HG02623 (cell line): ENCODE data around the gene SLC8A1.

Experiments used
- ATAC-seq: cut with Tn5 transposase; IDR thresholded peaks from one replicate; pipeline ENCODE4 v1.9.1; 2021; ENCODE audit warnings: moderate library complexity; ENCODE audit not compliant: unreplicated experiment

SLC8A1 gene

DNA sequence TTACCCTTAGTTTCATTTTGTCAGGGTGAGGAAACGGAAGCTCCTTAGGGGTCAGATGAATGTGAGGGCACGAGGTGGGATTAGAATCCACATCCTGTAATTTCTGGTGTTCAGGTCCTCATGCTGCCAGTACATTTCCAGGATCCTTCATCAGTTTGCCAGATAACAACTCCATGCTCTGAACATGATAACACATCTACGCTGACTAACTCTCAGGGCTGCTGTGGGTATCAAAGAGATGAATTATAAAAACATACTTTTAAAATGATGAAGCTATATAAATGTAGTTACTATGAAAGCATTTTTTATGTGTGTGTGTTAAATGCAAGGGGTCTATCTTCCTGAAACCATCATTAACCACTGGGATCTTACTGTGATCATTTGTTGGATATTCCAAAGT, 325.9 kb downstream of the SLC8A1 start:
- no peak for ATAC-seq

- ATAC-seq = no peak
These were observed 328.1 kb downstream of the SLC8A1 start for GRCh38 chr2:40123746-40124145.

- no peak for ATAC-seq
These were observed 328.6 kb downstream of the SLC8A1 start for GRCh38 chr2:40123326-40123725.

GRCh38 chr2:40120957-40121356, 330.9 kb downstream of the SLC8A1 start:
- no peak for ATAC-seq

- ATAC-seq = no peak
These were observed 331.9 kb downstream of the SLC8A1 start for GRCh38 chr2:40120026-40120425.

GRCh38 chr2:40118622-40119021, 333.3 kb downstream of the SLC8A1 start:
- ATAC-seq = no peak

DNA sequence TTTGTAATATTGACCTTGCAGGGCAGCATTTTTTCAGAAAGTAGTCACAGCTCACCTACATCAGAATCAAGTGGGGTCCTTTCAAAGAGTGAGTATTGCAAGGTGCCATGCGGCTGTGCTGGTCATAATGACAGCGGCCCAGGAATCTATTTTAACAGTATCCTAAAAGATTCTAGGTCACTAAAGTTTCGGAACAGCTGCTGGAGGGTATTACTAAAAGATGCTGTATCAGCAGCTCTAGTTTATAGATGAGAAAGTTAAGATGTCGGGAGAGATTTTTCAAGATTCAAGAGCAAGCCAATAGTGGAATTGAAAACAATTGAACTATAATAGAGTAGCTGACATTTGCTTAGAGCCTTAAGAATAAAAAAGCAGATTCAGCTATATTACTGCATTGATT, 336.0 kb downstream of the SLC8A1 start:
- no peak for ATAC-seq

- ATAC-seq = no peak
These were observed 336.5 kb downstream of the SLC8A1 start for GRCh38 chr2:40115348-40115747.

- ATAC-seq = no peak
These were observed 337.9 kb downstream of the SLC8A1 start for GRCh38 chr2:40113997-40114396.

DNA sequence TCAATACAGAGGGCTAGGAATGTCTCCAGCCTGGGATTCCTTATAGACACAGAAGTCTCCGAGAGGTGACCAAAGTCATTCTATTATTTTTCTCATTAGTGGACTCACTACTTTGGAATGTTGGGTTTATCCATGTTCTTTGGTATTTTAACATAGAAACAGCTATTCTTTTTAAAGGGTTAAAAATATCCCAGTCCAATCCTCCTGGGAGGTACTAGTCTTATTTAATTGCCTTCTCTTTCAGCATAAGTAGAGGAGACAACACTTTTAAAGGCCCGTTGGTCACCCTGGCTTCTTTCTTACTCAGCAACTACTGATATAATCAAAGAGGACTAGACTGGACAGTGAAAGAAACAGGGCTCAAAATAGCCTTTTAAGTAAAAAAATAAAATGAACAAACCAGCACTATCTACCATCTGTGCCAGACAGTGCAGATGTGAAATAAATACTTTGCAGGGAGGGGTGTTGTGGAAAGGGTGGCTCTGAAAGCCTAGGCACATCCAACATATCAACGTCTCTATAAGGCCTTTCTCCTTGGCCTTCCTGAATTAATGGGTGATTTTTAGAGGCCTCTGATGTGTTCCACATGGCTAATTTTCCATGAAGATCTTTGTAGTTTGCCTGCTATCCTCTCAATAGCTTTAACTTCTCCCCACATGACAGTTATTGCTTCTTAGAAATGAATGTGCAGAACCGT, 338.5 kb downstream of the SLC8A1 start:
- no peak for ATAC-seq

GRCh38 chr2:40109381-40109780, 342.5 kb downstream of the SLC8A1 start:
- no peak for ATAC-seq

GRCh38 chr2:40108851-40109250, 343.0 kb downstream of the SLC8A1 start:
- ATAC-seq = no peak

DNA sequence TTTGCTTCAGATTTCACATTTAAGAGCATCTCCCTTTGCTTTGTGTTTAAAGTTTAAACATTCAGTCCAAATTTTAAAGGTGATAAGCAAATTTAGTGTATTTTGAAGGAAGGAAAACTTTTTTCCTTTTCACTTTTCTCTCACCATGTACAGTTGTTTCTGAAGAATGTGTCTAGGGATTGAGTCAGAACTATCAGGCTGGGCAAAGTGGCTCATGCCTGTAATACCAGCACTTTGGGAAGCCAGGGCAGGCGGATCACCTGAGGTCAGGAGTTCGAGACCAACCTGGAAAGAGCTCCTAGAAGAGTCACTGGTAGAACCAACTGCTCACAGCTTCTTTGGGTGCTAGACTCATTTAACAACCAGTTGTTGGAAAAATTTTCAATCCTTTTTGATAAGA, 345.8 kb downstream of the SLC8A1 start:
- ATAC-seq = no peak

DNA sequence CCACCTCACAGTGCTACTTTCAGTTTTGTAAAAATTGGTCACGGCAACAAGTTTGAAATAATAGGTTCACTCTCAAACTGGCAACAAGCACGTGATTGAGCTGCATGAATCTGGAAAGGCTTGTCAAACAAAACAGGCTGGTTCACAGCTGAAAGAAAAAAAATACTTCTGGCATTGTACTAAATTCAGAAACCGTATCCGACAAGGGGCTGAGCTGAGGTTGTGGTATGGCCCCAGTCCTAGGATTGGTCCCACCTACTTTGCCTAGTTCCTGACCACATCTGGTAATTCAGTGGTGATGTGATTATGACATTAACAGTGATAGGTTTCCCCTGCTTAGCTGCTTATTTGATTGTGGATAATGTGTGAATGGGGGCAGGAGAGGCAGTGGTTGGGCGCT, 346.3 kb downstream of the SLC8A1 start:
- ATAC-seq = no peak

DNA sequence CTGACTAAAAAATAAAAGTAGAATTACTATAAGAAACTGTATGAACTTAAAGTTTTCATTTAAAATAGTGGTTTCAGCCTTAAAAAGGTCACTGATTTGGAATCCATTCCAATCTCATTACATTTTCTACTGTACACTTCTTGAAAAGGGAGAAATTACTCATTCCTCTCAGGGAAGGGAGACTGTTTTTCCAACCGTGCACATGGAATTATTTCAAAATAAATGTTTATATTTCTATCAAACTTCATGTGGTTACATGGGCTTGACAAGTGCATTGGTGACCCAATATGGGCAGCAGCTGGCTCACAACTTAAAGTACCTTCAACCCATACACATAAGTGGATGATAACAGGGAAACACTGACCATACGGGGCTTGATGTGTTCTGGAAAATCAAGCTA, 348.3 kb downstream of the SLC8A1 start:
- no peak for ATAC-seq

DNA sequence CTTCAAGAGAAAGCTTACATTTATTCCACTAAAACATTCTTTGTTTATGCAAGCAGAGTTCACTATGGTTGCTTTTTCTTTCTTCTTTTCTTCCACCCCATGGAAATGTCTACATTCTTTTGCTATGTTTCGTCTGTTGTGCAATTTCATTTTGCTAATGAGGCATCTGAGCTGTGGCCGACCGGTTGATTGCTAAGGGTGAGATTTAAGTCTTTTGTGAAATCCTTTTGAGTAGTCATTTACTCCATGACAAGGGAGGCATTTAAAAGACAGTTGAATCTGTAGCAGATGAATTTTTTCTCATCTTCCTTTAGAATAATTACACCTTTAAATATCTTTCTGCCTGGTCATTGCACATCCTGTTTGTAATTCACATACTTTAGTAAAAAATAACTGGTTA, 348.7 kb downstream of the SLC8A1 start:
- ATAC-seq = no peak

- no peak for ATAC-seq
These were observed 349.4 kb downstream of the SLC8A1 start for GRCh38 chr2:40102447-40102846.

DNA sequence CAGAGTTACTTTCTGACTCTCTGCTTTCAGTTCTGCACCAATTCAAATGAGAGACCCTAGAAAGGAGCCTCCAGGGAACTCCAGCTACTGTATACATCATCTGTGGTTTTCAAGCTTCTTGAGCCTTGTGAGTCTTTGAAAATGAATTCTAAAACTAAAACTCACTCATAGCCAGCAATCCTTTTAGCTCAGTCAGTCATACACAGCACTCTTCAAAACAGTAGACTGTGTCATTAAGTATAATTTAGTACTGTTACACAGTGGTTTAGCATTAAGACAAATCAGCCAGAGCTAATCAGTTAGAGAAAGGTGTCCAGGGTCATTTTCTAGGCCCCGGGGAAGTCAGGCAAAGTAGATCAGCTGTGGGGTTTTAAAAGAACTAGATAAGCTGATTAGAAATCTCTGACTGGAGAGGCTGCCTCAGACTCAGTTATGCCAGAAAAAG, 350.7 kb downstream of the SLC8A1 start:
- peak; percentile 80 for ATAC-seq

GRCh38 chr2:40100676-40101075, 351.2 kb downstream of the SLC8A1 start:
- no peak for ATAC-seq

- ATAC-seq = no peak
These were observed 353.0 kb downstream of the SLC8A1 start for GRCh38 chr2:40098786-40099470.

- ATAC-seq = no peak
These were observed 354.1 kb downstream of the SLC8A1 start for GRCh38 chr2:40097691-40098385.

DNA sequence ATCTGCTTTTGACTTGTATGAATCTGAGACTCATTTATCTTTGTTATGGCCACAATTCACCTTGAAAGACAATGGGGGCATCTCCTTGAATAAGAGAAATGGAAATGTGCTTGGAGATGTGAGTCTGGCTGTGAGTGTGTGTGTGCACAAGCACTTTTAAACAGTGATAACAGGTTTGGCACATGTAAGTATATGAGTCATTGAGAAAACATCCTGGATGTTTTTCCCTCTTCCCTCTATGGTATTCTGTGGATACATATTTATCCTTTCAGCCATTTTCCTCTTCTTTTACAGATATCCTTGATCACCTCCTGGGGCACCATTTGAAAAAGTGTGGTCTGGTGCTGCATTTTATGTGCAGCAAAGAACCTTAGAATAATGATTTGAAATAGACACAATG, 355.5 kb downstream of the SLC8A1 start:
- ATAC-seq = no peak
